ENCODE results near the gene CEBPE. TPM values are rescaled to one million over a fixed set of nuclear protein-coding genes. Genes with fewer than 3 reads are reported as not detected.
A peak's percentile ranks its signal among the peaks of the same experiment; 100 is the strongest.

The CEBPE gene
- under 1 TPM in 1 of 2 donors, not detected in 1; 0.25 TPM for total RNA-seq
- 0.53 to 1.0 reads per million in 2 donors for total RNA-seq

GRCh38 chr14:23118506-23119362 is at the start of gene CEBPE:
Gene CEBPE (minus strand): TSS chr14:23119255. CDS start chr14:23119091, 164 bp downstream.
- H3K4me3 Mint-ChIP-seq, result peak within 1 kb of the TSS; percentile 77
- H3K27me3 Mint-ChIP-seq, result peaks cover 19% of the 10 kb centered on the region
- ATAC-seq (no peak), DNase-seq (no peak)
- peaks cover 27% of the 10 kb centered on the region for H3K4me1 Mint-ChIP-seq
- no peaks in the 10 kb centered on the region for H3K9me3 ChIP-seq (ENCODE audit: control insufficient read depth, low read length, poor library complexity, severe bottlenecking)
- H3K27ac Mint-ChIP-seq, result peak within 1 kb of the TSS; percentile 86
- H3K36me3 Mint-ChIP-seq (ENCODE audit: low read depth), result peaks cover 2% of the 10 kb centered on the region

GRCh38 chr14:23168246-23168645 is 49.2 kb upstream of the CEBPE start:
- H3K36me3 Mint-ChIP-seq (ENCODE audit: low read depth), result no peaks in the 10 kb centered on the region
- no peak for ATAC-seq
- H3K4me1 Mint-ChIP-seq, result no peaks in the 10 kb centered on the region
- peaks cover 41% of the 10 kb centered on the region for H3K27me3 Mint-ChIP-seq
- H3K4me3 Mint-ChIP-seq, result no peak overlapping the region
- H3K9me3 ChIP-seq (ENCODE audit: control insufficient read depth, low read length, poor library complexity, severe bottlenecking), result no peaks in the 10 kb centered on the region
- no peak for DNase-seq
- H3K27ac Mint-ChIP-seq, result no peak overlapping the region

DNA sequence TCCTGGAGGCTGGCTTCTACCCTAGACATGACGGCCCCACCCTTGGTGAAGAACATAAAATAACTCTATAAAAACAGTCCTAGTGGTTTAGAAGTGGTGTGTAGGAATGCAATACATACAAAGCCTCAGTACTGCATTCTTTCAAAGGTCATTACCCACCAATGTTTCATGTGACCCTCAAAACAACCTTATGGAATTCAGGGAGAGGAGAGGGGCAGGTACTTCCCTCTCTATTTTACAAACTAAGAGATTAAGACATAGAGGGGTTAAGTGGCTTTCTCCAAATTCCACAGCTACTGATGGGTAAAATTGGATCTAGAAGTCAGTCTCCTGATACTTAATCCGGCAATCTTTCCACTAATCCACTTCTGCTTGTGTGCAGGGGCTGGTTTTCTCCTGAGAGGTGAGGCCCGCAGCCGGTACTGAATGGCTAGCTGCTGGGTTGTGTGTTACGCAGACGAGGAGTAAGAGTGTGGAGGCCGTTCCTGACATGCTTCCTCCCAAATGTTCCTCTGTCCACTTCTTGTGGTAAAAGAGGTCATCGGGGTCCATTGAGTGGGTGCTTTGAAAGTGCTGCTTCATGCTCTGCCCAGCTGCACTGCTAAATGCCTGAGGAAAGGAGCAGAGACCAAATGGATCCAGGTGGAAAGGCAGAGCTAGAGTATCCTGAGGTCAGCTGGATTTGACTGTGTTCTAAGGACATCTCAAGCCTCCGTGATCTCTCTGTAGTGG is 48.2 kb upstream of the CEBPE start:
- Mint-ChIP-seq H3K27ac (no peak overlapping the region), H3K27me3 (peaks cover 41% of the 10 kb centered on the region), H3K36me3 (ENCODE audit: low read depth) (no peaks in the 10 kb centered on the region), H3K4me1 (peaks cover 3% of the 10 kb centered on the region), H3K4me3 (no peak overlapping the region)
- H3K9me3 ChIP-seq (ENCODE audit: control insufficient read depth, low read length, poor library complexity, severe bottlenecking), result no peaks in the 10 kb centered on the region
- ATAC-seq (no peak), DNase-seq (no peak)

DNA sequence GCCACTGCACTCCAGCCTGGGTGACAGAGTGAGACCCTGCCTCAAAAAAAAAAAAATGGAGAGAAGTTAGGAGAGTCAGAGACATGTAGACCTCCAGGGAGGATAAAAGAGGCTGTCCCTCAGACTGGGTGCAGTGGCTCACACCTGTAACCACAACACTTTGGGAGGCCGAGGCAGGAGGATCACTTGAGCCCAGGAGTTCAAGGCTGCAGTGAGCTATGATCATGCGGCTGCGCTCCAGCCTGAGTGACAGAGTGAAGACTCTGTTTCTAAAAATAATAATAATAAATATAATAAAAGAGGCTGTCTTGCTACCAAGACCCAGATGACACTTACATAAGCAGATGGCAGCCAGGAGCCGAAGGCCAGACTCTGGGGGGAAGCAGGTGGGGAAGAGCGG is 45.9 kb upstream of the CEBPE start:
- no peaks in the 10 kb centered on the region for H3K36me3 Mint-ChIP-seq (ENCODE audit: low read depth)
- no peaks in the 10 kb centered on the region for H3K9me3 ChIP-seq (ENCODE audit: control insufficient read depth, low read length, poor library complexity, severe bottlenecking)
- H3K4me1 Mint-ChIP-seq, result peaks cover 7% of the 10 kb centered on the region
- no peak overlapping the region for H3K27ac Mint-ChIP-seq
- no peak for ATAC-seq
- DNase-seq, result no peak
- no peak overlapping the region for H3K4me3 Mint-ChIP-seq
- H3K27me3 Mint-ChIP-seq, result peaks cover 29% of the 10 kb centered on the region

GRCh38 chr14:23164250-23164649 is 45.2 kb upstream of the CEBPE start:
- Mint-ChIP-seq H3K27me3 (peaks cover 33% of the 10 kb centered on the region), H3K27ac (no peak overlapping the region), H3K36me3 (ENCODE audit: low read depth) (peaks cover 2% of the 10 kb centered on the region), H3K4me1 (peaks cover 8% of the 10 kb centered on the region), H3K4me3 (no peak overlapping the region)
- DNase-seq (no peak), ATAC-seq (no peak)
- H3K9me3 ChIP-seq (ENCODE audit: control insufficient read depth, low read length, poor library complexity, severe bottlenecking), result no peaks in the 10 kb centered on the region

DNA sequence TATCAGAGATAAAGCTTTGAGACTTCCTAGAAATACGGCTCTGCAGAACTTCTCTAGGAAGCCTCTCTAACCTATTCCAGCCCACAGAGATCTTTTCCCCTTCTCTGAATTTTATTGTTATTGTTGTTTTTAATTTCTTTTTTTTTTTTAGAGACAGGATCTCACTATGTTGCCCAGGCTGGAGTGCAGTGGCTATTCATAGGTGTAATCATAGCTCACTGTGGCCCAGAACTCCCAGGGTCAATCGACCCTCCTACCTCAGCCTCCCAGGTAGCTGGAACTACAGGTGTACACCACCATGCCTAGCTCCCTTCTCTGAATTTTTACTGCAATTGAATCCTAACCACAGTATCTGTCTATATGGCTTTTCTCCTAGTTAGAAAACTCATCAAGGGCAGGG is 44.8 kb upstream of the CEBPE start:
- H3K4me1 Mint-ChIP-seq, result peaks cover 10% of the 10 kb centered on the region
- no peaks in the 10 kb centered on the region for H3K9me3 ChIP-seq (ENCODE audit: control insufficient read depth, low read length, poor library complexity, severe bottlenecking)
- H3K27ac Mint-ChIP-seq, result no peak overlapping the region
- no peak for DNase-seq
- ATAC-seq, result no peak
- H3K4me3 Mint-ChIP-seq, result no peak overlapping the region
- H3K27me3 Mint-ChIP-seq, result peaks cover 38% of the 10 kb centered on the region
- peaks cover 3% of the 10 kb centered on the region for H3K36me3 Mint-ChIP-seq (ENCODE audit: low read depth)

GRCh38 chr14:23162800-23163199 is 43.7 kb upstream of the CEBPE start:
- ATAC-seq, result no peak
- peak overlapping the region; percentile 49 for H3K4me3 Mint-ChIP-seq
- peaks cover 10% of the 10 kb centered on the region for H3K4me1 Mint-ChIP-seq
- H3K36me3 Mint-ChIP-seq (ENCODE audit: low read depth), result peaks cover 3% of the 10 kb centered on the region
- no peak overlapping the region for H3K27ac Mint-ChIP-seq
- H3K9me3 ChIP-seq (ENCODE audit: control insufficient read depth, low read length, poor library complexity, severe bottlenecking), result no peaks in the 10 kb centered on the region
- H3K27me3 Mint-ChIP-seq, result peaks cover 39% of the 10 kb centered on the region
- DNase-seq, result no peak

- DNase-seq, result no peak
- H3K27me3 Mint-ChIP-seq, result peaks cover 36% of the 10 kb centered on the region
- peaks cover 10% of the 10 kb centered on the region for H3K4me1 Mint-ChIP-seq
- H3K27ac Mint-ChIP-seq, result no peak overlapping the region
- H3K36me3 Mint-ChIP-seq (ENCODE audit: low read depth), result peaks cover 6% of the 10 kb centered on the region
- no peak overlapping the region for H3K4me3 Mint-ChIP-seq
- no peak for ATAC-seq
- no peaks in the 10 kb centered on the region for H3K9me3 ChIP-seq (ENCODE audit: control insufficient read depth, low read length, poor library complexity, severe bottlenecking)
Observed at GRCh38 chr14:23162005-23162404, 43.0 kb upstream of the CEBPE start.

DNA sequence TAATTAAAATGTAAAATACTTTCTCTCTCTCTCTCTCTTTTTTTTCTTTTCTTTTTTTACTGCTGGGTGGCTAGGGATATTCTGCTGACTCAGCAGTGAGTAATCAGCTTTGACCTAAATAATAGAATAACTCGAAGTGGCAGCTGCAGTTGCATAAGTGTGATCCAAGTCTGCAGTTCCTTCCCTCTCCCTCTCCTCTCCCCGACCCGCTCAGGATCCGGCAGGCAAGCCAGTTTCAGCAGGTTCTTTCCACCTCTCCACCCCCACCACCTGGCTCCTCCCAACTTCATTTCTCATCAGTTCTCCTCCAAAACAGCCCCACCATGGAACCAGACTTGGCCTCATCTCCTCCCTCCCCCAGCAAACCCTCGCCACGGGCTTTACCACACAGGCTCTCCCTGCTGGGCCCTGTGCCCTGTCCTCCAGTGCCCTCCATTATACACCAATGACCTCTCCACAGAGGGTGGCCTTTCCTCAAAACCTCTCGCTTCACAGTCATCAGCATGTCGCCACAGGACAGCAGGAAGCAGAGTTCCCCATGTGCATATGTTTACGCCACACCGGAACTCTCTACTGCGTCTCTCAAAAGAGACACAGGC is 42.0 kb upstream of the CEBPE start:
- H3K36me3 Mint-ChIP-seq (ENCODE audit: low read depth), result peaks cover 6% of the 10 kb centered on the region
- no peak for DNase-seq
- peak; percentile 40 for ATAC-seq
- H3K4me3 Mint-ChIP-seq, result peak overlapping the region; percentile 54
- peaks cover 10% of the 10 kb centered on the region for H3K4me1 Mint-ChIP-seq
- H3K27me3 Mint-ChIP-seq, result peaks cover 38% of the 10 kb centered on the region
- no peak overlapping the region for H3K27ac Mint-ChIP-seq
- H3K9me3 ChIP-seq (ENCODE audit: control insufficient read depth, low read length, poor library complexity, severe bottlenecking), result no peaks in the 10 kb centered on the region

GRCh38 chr14:23159532-23159931 is 40.5 kb upstream of the CEBPE start:
- H3K4me1 Mint-ChIP-seq, result peaks cover 10% of the 10 kb centered on the region
- H3K27me3 Mint-ChIP-seq, result peaks cover 32% of the 10 kb centered on the region
- H3K27ac Mint-ChIP-seq, result no peak overlapping the region
- H3K4me3 Mint-ChIP-seq, result no peak overlapping the region
- peaks cover 6% of the 10 kb centered on the region for H3K36me3 Mint-ChIP-seq (ENCODE audit: low read depth)
- ATAC-seq (no peak), DNase-seq (no peak)
- no peaks in the 10 kb centered on the region for H3K9me3 ChIP-seq (ENCODE audit: control insufficient read depth, low read length, poor library complexity, severe bottlenecking)

- H3K9me3 ChIP-seq (ENCODE audit: control insufficient read depth, low read length, poor library complexity, severe bottlenecking), result no peaks in the 10 kb centered on the region
- H3K4me3 Mint-ChIP-seq, result no peak overlapping the region
- H3K4me1 Mint-ChIP-seq, result peaks cover 11% of the 10 kb centered on the region
- peaks cover 6% of the 10 kb centered on the region for H3K36me3 Mint-ChIP-seq (ENCODE audit: low read depth)
- peaks cover 27% of the 10 kb centered on the region for H3K27me3 Mint-ChIP-seq
- no peak for ATAC-seq
- H3K27ac Mint-ChIP-seq, result no peak overlapping the region
- no peak for DNase-seq
Observed at GRCh38 chr14:23158779-23159178, 39.7 kb upstream of the CEBPE start.

- no peak for ATAC-seq
- peaks cover 7% of the 10 kb centered on the region for H3K36me3 Mint-ChIP-seq (ENCODE audit: low read depth)
- peak overlapping the region; percentile 28 for H3K4me3 Mint-ChIP-seq
Observed at GRCh38 chr14:23154964-23155587, 36.0 kb upstream of the CEBPE start.

More at GRCh38 chr14:23154964-23155587, 36.0 kb upstream of the CEBPE start:
- Mint-ChIP-seq H3K4me1 (peaks cover 6% of the 10 kb centered on the region), H3K27me3 (peaks cover 48% of the 10 kb centered on the region), H3K27ac (no peak overlapping the region)
- no peaks in the 10 kb centered on the region for H3K9me3 ChIP-seq (ENCODE audit: control insufficient read depth, low read length, poor library complexity, severe bottlenecking)
- no peak for DNase-seq
